Skin of body (tissue), 2 donors: ENCODE data around the gene HSPA12B. TPM values are rescaled to one million over a fixed set of nuclear protein-coding genes. Genes with fewer than 3 reads are reported as not detected.

ENCODE experiments used
- DNase-seq: peaks from one replicate; lab custom pipeline; 2025; lab: John Stamatoyannopoulos, UW
- total RNA-seq: library from RNA; depleted of rRNA; stranded (reverse); fragments of >200 nt; gene quantifications from one replicate; pipeline ENCODE4 v1.2.3, GENCODE V29; 2014

HSPA12B gene, protein sequence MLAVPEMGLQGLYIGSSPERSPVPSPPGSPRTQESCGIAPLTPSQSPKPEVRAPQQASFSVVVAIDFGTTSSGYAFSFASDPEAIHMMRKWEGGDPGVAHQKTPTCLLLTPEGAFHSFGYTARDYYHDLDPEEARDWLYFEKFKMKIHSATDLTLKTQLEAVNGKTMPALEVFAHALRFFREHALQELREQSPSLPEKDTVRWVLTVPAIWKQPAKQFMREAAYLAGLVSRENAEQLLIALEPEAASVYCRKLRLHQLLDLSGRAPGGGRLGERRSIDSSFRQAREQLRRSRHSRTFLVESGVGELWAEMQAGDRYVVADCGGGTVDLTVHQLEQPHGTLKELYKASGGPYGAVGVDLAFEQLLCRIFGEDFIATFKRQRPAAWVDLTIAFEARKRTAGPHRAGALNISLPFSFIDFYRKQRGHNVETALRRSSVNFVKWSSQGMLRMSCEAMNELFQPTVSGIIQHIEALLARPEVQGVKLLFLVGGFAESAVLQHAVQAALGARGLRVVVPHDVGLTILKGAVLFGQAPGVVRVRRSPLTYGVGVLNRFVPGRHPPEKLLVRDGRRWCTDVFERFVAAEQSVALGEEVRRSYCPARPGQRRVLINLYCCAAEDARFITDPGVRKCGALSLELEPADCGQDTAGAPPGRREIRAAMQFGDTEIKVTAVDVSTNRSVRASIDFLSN
- total RNA-seq: 14.0 TPM

DNA sequence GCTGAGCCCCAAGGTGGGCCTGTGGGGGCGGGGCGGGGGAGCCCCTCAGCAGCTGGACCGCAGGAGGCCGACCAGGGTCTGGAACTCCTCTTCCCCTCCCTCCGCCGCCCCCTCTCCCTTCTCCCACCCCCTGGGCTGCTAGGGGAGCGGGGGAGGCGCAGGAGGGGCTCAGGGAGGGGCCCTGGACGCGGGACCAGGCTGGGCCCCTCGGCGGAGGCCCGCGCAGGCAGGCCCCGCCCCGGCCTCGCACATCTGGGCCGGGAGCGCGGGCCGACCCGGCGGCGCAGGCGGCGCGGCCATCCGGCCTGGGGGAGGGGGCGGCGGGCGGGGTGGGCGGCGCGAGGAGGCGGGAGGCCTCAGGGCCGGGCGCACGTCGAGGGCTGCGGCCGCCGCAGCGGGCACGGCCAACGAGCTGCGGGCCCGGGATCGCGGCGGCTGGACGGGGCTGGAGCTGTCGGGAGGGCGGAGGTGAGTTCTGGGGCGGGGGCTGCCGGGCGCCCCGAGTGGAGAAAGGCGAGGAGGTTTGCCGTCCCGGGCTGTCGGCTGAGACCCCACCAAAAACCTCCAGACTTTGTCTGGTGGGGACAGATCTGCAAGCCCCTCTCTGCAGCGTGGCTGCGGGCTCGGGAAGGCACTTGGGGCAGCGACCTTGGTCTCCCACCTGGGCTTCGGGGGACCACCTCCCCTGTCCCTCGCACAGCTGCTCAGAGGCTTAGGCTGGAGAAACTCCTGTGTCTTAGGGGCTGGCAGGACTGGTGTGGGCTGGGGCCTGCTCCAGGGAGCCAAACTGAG is at the start of gene HSPA12B:
HSPA12B (plus strand) TSS at position 359 of the 792 bp plus-strand sequence. CDS start 5,990 bp downstream, outside the sequence.
- no peak for DNase-seq

DNA sequence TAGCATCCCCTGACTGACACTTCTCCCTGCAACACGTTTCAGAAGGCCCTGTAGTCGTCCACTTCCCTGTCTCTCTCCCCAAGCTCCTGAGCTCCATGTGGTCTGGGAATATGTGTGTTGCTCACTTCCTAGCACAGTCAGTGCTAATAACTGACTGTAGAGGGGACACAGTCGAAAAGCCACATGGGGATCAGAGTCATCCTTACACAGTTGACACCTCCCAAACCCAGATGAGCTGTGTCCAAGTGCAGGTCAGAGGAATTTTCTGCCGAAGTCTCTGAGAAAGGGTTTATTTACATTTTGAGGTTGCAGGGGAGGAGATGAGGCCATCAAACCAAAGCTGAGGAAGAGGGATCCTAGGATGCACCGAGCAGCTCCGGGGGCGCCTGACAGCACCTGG is 47.1 kb upstream of the HSPA12B start:
- DNase-seq: no peak

DNA sequence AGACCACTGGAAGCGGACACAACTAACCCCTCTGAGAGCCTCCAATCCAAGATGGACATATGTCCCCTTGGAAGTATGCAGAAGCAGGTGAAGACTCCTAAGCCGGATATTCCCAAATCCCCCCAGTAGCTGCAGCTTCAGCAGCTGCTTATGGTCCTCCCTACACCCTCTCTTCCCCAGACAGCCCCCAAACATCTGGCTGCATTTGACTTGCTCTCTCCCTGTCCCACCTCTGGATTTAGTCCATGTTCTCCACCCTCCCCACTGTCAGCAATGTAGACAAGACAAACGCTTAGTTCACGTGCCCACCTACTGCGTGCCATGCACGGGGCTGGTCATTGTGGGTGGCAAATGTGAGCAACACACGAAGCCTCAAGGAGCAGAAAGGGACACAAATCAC is 46.1 kb upstream of the HSPA12B start:
- no peak for DNase-seq

DNA sequence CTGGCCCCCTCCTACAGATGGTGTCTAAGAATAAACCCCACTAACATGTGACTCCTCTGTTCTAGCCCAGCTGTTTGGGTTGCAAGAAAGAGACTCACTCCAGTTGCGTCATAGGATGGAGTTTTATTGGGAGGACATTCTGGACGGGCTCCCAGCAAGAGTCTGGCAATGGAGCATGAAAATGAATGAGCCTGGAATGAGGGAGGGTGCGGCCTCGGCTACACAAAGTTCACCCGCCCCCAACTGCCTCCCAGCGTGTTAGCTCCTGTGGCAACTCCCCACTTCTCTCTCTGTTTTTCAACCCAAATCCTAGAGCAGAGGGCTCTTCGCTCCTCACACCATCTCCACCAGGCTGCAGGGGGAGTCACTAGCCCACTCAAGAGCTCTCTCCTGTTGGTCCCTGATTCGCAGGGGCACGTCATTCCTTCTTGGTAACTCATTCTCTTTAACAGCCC is 45.6 kb upstream of the HSPA12B start:
- peak; percentile 97 for DNase-seq

DNA sequence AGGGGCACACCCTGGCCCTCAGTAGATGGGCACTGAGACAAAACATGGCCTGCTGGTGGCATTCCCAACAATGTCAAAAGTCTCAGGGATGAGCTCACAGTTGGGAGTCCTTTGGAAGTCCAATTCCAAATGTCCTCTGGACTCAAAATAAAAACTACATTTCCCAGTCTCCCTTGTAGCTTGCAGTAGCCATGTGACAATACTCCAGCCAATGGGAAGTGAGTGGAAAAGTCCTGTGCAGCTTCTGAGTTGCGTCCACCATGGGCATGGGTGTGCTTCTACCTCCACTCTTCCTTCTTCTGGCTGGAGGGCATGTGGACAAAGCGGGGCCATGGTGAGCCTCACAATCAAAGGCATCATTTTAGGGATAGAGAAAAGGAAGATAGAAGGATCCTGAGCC is 44.8 kb upstream of the HSPA12B start:
- DNase-seq: peak; percentile 78

DNA sequence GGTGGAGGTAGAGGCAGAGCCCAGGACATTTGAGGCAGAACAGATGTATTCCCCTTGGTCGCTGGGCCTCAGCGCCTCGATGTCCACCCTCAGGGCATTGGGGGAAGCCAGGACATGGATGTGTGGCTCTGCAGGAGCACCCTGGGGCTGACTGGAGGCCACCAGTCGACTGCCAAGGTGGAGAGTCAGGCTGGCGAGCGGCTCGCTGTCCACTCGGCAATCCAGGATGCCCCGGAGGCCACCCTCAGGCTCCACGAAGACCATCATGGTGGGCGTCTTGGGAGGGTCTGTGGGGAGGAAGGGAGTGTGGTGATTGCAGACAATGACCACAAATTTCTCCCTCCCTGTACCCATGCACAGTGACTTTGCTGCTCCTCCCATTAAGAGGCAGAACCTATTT is 42.5 kb upstream of the HSPA12B start:
- DNase-seq: no peak

DNA sequence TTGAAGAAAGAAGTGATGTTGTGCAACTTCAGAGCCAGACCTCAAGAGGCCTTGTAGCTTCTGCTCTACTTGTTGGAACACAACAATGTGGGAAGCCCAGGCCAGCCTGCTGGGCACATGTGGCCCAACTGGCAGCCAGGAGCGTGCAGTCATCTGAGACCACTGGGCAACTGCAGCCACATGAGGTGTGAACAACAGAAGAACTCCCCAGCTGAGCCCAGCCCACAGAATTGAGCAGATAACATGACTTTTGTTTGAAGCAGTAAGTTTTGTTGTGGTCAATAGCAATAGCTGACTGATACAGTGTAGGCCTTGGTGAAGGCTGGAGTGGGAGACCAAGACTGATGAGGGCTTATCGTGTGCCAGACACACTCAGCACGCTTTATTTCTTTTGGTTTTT is 42.1 kb upstream of the HSPA12B start:
- DNase-seq: no peak

DNA sequence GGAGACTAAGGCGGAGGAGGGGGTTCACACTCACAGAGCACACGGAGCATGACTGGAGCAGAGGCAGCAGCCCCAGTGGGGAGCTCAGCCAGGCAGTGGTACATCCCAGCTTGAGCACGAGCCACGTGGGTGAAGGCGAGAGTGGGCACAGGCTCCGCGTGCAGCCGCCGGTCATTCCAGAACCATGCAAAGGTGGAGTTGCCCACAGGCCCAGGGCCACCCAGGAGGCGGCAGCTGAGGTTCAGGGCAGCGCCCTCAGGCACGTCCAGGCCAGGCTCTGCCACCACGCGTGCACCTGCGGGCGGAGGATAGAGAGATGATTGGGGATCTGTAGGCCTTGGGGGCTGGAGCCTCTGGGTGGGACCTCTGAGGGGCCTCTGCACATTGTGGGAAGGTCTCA is 41.2 kb upstream of the HSPA12B start:
- no peak for DNase-seq

DNA sequence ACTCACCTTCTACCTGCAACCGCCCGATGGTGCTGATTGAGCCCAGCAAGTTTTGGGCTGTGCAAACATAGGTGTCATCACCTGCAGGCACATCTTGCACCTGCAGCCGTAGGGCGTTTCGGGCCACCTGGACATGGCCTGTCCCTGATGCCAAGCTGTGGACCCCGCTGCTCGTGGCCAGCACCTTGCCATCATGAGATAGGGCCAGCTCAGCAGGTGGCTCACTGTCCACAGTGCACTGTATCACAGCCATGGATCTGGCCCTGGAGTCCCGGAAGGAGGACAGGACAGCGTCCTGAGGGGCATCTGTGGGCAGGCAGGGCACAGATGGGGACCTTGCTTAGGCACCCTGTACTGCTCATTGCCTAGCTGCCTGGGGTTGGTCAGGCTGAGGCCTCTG is 40.6 kb upstream of the HSPA12B start:
- no peak for DNase-seq

DNA sequence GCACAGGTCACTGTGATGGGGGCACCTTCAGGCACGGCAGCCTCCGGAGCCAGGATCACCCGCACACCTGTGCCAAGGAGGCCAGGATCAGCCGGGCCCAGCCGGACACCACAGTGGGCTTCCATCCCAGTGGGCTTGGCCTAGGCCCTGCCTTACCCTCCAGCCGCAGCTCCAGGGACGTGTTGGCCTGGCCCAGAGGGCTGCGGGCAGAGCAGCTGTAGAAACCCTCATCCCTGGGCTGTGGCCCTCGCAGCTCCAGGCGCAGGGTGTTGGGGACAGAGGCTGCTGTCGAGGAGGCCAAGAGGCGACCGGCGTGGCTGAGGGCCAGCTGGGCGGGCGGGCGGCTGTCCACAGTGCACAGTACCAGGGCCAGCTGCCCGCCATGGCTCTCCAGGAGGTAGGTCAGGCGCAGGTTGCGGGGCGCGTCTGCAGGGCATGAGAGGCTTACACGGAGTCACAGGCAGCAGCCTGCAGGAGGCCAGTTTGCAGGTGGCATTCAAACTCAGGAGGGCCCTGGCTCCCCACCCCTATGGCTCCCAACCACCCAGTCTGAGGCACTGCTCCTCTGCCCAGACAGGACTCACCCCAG is 39.7 kb upstream of the HSPA12B start:
- DNase-seq: no peak

DNA sequence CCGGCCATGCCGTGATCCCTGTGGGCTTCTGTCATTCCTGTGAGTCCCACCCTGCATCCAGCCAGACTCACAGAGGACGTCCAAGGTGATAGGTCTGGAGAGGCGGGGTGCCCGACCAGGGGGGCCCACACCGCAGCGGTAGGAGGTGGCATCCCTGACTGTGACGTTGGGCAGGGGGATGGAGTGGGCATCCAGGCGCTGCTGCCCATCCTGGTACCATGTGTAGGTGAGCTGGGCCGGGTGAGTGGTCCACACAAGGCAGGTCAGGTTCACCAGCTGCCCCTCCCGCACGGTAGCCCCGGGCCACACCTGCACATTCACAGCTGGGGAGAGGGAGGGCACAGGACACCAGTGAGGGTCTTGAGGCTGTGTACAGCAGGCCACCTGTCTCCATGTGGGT is 39.1 kb upstream of the HSPA12B start:
- DNase-seq: no peak

DNA sequence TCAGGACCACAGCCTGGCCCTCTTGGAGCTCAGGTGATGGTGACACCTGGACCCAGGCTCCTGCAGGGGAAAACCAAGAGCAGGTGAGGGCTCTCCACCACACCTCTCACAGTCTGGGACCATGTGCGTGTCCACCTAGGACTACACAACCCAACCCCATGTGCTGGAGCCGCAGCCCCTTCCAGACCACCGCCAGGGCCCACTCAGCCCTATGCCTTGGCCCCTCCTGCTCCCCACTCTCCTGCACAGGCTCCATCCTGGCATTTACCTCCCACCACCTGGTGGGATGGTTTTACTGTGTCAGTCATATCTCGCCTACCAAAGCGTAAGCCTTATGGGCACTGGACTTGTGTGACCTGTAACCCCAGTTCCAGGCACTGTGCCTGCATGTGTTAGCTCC is 37.6 kb upstream of the HSPA12B start:
- no peak for DNase-seq

DNA sequence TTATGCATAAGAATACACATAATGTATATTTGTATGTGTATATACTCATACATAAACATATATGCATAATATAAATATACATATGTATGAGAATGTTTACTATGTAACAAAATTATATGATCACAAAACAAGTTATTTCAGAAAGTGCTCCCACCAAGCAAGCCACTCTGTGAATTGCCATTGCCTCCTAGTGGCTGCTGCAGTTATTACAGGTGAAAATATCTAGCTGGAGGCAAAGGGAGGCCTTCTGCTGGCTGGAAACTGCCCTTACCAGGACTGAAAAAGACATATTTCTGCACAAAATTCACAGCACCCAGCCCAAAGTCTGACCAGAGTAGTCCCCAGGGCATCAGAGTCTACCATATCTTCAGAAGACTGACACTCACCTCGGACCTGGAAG is 36.3 kb upstream of the HSPA12B start:
- no peak for DNase-seq

DNA sequence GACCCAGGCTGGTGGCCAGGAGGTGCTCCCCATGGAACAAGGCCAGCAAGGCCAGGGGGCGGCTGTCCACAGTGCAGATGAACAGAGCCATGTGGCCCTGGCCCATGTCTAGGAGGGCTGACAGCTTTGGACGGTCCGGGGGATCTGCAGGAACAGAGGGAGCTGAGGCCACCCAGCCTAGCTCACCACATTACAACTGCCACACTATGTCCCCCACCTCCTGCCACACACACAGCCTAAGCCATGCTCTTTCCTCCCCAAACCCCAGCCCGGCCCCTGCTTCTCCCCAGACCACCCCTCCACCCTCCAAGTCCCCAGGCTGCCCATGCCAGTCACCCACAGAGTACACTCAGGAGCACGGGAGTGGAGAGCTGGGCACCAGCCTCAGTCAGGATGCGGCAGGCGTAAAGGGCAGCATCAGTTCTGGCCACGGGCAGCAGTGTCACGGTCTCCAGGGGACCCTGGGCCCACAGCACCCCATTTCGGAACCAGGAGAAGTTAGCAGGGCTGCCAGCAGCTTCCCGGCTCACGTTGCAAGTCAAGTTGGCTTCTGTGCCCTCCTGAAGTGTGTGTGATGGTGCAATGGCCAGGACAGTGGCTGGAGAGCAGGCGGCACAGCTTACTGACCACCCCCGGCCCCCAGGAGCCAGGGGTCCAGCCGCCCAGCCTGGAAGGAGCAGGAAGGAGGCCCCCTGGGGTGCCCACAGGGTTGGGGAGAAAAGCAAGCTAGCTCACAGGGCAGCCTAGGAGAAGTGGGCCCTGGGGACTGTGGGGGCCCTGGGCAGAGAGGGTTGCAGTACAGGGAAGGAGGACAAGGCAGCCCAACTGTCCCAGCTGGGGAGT is 35.5 kb upstream of the HSPA12B start:
- DNase-seq: no peak

DNA sequence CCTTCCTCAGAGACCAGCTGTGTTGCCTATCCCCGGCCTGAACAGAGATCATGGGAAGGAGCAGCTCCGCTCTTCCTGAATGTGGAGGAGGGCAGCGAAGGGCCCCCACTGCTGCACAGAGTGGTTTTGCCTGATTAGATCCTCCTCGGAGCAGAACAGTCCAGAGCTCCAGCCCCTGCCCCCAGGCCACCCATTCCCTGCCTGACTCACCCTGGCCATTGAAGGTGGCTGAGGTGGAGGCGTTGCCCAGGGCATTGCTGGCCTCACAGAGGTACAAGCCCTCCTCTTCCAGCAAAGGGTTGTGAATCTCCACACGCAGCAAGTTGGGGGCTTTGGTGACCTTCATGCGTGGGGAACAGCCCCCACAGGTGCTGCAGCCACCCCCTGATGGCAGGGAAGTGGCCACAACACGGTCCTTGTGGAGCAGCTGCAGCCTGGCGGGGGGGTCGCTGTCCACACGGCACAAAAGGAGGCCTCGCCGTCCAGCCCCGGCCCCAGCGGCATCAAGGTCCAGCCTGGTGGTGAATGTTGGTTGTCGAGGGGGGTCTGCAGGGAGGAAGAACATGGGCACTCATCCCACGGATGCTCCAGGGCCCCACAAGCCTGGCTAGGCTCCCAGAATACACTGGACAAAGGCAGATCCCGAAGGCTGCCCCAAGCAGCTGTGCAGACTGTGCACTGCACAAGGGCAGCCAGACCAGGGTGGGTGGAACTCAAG is 34.7 kb upstream of the HSPA12B start:
- DNase-seq: no peak

DNA sequence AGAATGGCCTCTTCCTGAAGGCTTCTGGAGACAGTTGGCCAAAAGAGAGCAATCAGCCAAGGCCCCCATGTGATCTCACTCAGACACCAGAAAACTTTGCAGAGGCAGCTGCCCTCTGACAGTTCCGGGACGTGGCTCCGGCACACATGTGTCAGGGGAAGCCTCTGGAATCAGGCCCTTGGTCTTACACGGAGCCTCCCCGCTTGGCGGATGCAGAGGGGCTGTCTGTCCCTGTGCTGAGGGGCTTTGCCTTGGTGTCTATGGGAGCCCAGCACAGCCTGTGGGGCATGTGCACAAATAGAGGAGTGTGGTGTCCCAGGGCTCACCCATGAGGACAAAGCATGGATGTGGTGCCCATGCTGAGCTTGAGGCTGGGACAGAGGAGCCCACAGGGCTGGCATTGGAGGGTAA is 33.9 kb upstream of the HSPA12B start:
- DNase-seq: no peak

DNA sequence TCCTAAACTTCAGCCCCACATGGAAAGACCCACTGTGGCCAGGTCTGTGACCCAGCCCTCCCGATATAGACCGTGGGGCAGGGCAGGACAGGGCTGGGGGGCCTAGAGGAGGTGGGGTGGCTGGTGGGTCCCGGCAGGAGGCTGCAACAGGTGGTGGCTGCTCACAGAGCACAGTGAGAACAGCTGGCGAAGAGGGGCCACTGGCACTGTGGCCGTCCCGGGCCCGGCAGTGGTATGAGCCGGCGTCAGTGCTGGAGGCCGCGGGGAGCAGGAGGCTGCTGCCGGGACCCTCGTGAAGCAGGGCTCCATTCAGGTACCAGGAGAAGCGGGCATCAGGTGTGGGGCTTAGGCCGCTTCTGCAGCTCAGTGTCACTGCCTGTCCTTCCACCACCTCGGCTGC is 33.4 kb upstream of the HSPA12B start:
- no peak for DNase-seq

DNA sequence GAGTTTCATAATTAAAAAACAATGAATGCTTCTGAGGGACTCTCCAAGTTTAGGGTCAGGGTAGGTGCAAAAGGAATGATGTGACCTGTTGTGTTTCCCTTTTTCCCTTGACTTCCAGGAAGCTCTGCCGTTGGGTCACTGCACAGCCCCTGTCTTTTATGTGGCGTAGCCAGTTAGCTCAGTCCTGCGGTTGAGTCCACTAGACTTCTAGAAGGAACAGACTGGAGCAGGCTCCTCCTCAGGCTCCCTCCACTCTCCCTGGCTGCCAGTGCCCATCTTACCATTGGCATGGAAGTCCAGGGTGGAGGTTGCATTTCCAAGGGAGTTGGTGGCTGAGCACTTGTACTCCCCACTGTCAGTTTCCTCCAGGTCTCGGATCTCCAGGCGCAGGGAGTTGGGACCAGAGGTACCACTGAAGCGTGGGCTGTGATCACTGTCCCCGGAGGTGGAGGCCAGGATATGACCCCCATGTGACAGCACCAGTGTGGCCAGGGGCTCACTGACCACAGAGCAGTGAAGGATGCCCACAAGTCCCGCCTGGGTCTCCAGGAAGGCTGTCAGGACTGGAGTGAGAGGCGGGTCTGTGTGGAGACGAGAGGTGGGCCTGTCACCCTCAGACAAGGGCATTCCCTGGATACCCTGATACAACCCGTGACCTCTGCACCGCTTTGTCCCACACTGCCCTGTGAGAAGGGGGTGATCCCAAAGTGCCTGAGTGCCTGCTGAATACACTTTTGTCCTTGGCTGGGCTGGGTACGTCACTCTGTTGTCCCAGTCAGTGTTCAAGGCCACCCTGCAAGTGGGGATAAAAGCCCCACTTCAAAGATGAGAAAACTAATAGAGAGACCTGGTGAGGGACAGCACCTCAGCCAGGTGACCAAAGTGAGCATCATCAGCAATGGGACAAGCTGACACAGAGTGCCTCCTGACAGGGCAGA is 31.2 kb upstream of the HSPA12B start:
- no peak for DNase-seq
